ENCODE results near the gene SCGB3A2.

SCGB3A2 gene

DNA sequence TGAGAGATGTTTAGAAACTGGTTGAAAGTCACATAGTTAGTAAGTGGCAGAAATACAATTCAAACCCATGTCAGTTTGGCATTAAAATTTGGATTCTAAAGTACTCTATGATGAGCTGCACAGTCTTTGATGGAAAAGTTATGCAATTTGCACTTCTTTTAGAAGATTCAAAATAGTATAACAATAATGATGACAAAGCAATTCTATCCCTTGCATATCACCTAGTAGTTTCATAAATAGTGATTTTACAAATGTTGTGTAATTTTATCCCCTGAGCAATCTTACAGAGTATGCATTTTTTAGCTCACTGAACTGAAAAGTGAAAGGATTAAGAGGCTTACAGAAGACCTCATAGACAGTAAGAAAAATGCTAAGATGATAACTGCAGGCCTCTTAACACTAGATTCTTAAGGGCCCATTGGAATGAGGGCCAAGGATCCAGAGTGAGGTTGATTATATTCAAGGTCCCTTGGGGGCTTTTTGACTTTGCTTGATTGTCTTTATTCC, 24.2 kb downstream of the SCGB3A2 start:
- DNase-seq (ENCODE audit: extremely low read depth in 1 of 2, low read depth in 1 of 2) = no peak

DNA sequence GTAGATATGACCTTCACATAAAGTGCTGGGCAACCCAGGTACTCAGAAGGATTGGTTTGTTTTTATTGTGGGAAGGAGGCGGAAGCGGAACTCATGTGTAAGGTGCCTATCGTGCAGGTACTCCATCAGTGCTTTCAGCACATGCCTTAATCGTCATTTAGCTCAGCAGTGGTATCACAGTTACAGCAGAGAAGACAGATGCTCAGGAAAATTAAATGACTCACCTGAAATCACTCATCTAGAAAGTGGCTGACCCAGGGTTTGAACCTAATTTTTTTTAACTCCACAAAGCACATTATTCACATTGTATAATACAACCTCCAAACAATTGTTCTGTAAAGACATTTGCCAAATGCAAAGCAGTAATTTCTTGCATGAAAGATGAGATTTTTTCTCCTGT, 25.6 kb downstream of the SCGB3A2 start:
- no peak for DNase-seq (ENCODE audit: extremely low read depth in 1 of 2, low read depth in 1 of 2)

DNA sequence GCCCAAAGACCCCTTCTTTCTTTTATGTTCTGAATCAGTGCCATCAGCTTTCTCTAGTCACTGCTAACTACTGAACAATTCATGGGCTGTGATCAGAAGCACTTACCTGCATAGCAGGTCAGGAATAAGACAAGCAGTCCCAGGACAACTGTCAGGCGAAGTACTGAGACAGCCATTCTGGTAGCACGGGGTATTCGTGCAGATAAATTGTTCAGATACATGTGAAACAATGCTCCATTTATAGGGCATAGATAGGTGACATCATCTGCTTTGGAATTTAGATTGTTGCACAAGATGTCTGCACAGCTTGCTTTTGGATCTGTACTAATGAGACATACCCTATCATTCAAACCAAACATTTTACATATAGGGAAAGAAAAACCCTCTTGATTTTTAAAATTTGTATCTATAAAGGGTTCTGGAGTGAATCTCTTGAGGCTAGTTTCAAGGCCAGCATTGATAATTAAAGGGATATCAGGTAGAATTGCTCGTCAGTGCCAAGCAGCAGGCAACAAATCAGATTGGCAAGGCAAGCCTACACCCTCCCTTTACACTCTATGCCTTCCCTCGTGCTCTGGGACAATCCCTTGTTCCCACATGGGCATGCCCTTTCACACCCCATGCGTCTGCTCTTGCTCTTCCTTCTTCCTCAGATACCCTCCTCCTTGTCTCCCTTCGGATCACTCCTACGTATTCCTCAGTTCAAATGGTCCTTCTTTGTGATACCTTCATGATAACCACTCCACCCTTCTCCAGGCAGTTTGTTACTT, 28.0 kb downstream of the SCGB3A2 start, which contains the start of gene C5orf46:
Gene C5orf46 (minus strand): TSS at position 213 of the 770 bp plus-strand sequence. CDS start 37 bp downstream, at position 176.
- DNase-seq (ENCODE audit: extremely low read depth in 1 of 2, low read depth in 1 of 2) = no peak

DNA sequence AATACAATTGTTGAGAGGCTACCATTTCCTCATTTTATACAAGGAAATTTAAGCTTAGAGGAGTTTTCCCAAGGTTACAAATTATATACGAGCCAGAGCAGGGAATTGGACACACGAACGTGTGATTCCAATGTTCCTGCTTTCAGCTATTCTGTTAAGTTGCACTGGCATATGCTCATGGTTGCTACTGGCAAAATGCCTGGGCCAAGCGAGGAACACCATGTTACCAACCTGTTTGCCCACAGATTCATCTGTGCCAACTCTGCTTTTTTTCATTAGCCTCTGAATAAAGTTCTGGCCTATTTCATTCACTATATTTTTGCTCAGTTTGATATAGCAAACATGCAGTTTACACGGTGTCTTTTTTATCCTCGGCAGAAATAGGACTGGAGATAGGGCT, 32.9 kb downstream of the SCGB3A2 start:
- no peak for DNase-seq (ENCODE audit: extremely low read depth in 1 of 2, low read depth in 1 of 2)

DNA sequence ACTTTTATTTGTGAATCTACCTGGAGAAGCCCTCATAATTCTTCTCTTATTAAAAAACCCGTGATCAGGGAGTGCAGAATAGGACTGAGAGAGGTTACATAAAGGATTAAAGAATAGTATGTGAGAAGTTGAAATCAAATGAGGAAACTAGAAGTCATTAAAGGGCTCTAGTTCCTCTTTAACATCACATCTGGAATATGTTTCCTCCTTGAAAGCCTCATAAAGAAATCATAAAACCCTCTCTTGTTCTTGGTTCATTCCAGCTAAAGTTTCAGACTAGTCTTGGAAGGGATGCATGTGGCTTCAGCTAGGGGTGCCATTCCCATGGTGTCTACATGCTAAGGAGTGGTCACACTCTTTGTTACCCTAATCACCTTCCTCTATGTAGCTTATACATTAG, 33.5 kb downstream of the SCGB3A2 start:
- DNase-seq (ENCODE audit: extremely low read depth in 1 of 2, low read depth in 1 of 2) = no peak

DNA sequence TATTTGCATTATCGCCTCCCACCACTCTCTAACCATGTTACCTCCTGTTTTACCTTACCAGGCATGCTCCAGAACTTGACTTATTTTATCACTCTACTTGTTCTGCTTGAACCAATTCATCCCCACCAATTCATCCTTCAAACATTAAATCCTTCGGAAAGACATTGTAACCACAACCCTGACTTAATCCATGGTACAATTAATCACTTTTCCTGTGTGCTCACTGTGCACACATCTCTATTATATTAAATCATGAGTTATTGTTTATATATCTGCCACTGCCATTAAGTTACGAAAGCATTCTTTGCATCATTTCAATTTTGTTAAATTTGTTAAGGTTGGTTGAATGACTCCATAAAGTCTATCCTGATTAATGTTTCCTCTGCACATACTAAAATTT, 35.3 kb downstream of the SCGB3A2 start:
- DNase-seq (ENCODE audit: extremely low read depth in 1 of 2, low read depth in 1 of 2) = no peak

DNA sequence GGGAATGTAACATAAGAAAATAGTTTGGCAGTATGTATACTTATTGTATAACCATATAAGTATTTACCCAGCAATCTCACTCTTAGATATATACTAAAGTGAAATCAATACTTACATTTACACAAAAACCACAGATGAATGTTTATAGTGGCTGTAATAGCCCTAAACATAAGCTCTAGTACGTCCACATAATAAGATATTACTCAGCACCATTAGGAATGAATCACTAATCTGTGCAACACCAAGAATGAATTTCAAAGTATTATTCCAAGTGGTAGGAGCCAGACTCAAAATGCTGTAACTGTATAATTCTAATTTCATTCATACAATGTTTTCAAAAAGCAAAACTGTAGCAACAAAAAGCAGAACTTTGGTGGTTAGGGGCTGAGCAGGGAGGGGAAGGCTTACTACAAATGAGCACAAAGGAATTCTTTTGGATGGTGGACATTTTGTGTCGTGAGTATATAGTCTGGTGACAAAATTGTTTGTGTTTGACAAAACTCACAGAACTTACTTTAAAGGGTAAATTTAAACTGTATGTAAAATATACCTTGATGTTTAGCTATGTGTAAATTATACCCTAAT, 39.7 kb downstream of the SCGB3A2 start:
- DNase-seq (ENCODE audit: extremely low read depth in 1 of 2, low read depth in 1 of 2) = no peak

DNA sequence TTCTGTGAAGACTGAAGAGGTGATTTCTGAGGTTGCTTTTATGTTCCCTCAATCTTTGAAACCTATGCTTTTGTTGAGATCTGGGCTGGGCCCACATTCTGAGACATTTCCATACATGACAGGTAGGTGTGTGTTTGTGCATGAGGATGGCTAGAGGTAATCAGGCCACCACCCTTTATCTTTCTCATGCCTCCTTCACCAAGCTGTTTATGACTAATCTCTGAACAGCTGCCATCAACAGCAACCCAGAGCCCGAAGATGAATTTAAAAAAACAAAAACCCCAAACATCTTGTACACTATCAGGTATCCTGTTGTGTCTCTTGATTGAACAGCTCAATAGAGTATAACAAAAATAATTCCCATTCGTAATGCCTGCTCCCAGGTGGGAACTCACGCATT, 40.4 kb downstream of the SCGB3A2 start:
- DNase-seq (ENCODE audit: extremely low read depth in 1 of 2, low read depth in 1 of 2) = no peak

DNA sequence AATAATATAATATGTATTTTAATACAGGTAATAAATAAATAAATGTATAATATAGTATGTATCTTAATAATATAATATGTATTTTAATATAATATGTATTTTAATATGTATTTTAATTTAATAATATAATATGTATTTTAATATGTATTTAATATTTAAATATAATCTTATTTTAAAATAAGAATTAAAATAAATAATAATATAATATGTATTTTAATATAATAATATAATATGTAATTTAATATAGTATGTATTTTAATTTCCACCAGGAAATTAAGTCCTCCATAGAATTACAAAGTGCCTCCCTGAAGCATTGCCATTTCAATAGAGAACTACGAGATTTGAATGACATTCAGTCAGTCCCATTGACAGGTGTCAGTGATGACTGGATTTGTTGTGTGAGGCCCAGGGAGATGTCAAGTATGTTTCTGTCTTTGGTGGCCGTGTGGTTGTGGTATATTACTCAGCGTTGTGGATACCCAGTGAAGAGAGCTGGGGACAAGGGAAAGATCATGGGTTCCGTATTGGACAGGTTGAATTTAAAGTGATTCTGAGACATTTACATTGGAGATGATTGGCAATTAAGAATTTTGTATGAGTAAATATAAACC, 42.0 kb downstream of the SCGB3A2 start:
- DNase-seq (ENCODE audit: extremely low read depth in 1 of 2, low read depth in 1 of 2) = no peak

DNA sequence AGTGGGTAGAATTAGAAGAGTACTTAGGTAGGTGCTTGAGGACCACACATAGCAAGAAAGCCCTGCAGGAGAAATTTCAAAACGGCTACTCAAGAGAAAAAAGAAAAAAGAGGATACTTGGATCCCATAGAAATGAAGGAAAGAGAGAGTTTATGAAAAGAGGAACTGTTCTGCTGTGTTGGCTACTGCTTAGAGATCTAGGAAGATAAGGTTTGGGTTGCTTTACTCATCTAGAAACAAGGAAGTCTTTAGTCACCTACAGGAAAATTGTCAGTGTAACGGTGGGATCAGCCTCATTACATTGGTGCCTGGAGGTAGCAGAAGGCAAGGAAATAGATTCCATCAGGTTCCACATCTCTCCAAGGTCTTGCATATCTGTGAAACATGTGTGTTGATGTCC, 42.6 kb downstream of the SCGB3A2 start:
- no peak for DNase-seq (ENCODE audit: extremely low read depth in 1 of 2, low read depth in 1 of 2)

DNA sequence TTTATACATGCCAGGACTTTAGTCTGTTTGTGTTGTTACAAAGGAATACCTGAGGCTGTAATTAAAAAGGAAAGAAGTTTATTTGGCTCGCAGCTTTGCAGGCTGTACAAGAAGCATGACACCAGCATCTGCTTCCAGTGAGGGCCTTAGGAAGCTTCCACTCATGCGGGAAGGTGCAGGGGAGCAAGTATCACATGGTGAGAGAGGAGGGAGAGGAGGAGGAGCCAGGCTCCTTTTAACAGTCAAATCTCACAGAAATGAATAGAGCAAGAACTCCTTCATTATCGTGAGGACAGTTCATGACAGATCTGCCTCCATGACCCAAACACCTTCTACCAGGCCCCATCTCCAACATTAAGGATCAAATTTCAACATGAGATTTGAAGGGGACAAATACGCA, 46.5 kb downstream of the SCGB3A2 start:
- DNase-seq (ENCODE audit: extremely low read depth in 1 of 2, low read depth in 1 of 2) = no peak

DNA sequence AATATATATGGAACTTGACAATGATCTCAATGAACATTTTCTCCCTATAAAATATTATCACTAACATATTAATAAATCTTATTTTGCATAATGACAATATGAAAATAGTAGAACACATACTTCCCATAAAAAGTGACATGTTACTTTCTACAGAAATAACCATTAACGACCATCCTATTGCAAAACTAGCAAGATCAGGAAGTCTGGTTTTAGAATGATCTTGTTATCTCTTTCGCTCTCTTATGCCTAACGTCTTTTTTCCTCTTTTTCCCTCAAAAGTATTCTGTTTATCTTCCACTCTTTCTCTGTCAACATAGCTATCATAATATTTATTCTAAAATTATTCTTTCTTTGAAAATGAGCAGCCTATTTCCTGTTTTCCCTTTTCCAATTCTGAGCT, 49.4 kb downstream of the SCGB3A2 start:
- no peak for DNase-seq (ENCODE audit: extremely low read depth in 1 of 2, low read depth in 1 of 2)

DNA sequence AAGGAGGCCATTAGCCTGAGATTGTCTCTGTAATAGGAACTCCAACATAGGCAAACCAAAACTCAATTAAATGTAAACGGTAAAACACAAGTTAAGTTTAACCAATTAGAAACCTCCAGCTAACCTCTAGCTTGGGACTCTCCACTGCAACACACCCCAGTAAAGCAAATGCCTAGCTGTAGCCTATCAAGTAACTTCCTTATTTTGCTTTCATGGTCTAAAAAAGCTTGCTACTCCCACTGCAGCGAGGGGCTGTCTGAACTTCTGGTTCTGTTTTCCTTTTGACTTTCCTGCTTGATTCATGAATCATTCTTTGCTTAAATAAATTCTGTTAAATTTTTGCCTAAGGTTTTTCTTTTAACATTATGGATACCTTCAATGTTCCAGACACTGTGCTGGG, 52.3 kb downstream of the SCGB3A2 start:
- no peak for DNase-seq (ENCODE audit: extremely low read depth in 1 of 2, low read depth in 1 of 2)
